GM21423 (cell line): ENCODE results near the gene PAM16.
"Not testable (repeated sequence)": the region's sequence is repeated elsewhere in the genome, so short reads cannot be mapped to it uniquely, and the experiment has no call there.

Source experiments
- ATAC-seq: cut with Tn5 transposase; IDR thresholded peaks from one replicate; pipeline ENCODE4 v1.9.1; 2021; ENCODE audit warnings: mild to moderate bottlenecking, moderate library complexity; ENCODE audit not compliant: unreplicated experiment

PAM16 gene

DNA sequence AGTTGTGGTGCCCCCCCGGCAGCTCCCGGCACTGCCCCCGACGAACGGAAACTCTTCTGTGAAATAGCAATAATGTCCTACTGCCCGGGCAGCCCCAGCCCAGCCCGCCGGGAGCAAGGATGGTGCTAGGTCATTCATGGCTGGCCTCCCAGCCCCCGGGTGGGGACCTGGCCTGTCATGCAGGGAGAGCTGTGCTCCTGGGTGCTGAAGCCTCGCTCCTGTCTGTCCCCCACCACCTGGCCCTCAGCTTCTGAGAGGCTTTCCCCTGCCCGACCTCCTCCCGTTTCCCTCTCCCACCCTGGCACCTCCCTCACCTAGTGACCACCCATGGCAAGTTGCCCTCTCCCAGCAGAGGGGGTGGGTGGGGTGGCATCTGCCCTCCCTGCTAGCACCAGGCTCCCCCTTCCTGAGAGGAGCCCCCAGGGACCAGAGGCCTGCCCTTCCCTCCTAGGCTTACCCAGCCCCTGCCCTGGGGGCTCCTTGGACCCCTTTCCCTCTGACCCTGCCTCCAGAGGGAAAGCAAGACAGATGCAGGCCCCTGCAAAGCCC, 13.5 kb downstream of the PAM16 start:
- ATAC-seq, result no peak

DNA sequence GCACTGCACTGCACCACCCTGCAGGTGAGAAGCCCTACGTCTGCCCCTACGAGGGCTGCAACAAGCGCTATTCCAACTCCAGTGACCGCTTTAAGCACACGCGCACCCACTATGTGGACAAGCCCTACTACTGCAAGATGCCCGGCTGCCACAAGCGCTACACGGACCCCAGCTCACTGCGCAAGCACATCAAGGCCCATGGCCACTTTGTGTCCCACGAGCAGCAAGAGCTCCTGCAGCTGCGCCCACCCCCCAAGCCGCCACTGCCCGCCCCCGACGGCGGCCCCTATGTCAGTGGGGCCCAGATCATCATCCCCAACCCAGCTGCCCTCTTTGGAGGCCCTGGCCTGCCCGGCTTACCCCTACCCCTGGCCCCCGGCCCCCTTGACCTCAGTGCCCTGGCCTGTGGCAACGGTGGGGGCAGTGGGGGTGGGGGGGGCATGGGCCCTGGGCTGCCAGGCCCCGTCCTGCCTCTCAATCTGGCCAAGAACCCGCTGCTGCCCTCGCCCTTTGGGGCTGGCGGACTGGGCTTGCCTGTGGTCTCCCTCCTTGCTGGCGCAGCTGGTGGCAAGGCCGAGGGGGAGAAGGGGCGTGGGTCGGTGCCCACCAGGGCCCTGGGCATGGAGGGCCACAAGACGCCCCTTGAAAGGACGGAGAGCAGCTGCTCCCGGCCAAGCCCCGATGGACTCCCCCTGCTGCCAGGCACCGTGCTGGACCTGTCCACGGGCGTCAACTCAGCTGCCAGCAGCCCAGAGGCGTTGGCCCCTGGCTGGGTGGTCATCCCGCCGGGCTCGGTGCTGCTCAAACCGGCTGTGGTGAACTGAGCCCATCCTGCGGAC, 14.2 kb downstream of the PAM16 start:
- ATAC-seq, result no peak

DNA sequence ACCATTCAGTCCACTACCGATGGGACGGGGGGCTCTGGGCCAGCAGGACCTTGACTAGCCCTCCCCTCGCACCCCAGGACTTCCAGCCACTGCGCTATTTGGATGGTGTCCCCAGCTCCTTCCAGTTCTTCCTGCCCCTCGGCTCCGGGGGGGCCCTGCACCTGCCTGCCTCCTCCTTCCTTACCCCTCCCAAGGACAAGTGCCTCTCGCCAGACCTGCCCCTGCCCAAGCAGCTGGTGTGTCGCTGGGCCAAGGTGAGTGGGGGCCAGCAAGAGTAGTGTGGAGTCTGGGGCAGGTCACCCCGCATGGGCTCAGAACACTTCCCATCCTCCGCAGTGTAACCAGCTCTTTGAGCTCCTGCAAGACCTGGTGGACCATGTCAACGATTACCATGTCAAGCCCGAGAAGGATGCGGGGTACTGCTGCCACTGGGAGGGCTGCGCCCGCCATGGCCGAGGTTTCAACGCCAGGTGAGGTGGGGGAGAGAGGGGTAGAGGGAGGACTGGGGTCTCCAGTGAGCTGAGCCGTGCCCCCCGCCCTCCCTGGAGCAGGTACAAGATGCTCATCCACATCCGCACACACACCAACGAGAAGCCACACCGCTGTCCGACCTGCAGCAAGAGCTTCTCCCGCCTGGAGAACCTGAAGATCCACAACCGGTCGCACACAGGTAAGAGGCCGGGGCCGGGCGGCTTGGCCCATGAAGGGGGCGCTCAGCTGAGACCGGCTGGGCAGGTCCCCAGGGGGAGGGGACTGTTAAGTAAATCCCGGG, 16.2 kb downstream of the PAM16 start:
- ATAC-seq, result no peak

DNA sequence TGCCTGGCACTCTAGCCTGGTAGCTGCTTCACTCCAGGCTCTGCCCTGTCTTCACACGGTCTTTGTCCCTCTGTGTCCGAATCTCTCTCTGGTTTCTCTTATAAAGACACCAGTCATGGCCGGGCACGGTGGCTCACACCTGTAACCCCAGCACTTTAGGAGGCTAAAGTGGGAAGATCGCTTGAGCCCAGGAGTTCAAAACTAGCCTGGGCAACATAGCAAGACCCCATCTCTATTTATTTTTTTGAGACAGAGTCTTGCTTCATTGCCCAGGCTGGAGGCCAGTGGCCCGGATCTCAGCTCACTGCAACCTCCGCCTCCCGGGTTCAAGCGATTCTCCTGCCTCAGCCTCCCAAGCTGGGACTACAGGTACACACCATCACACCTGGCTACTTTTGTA, 17.4 kb downstream of the PAM16 start:
- not testable (repeated sequence) for ATAC-seq

DNA sequence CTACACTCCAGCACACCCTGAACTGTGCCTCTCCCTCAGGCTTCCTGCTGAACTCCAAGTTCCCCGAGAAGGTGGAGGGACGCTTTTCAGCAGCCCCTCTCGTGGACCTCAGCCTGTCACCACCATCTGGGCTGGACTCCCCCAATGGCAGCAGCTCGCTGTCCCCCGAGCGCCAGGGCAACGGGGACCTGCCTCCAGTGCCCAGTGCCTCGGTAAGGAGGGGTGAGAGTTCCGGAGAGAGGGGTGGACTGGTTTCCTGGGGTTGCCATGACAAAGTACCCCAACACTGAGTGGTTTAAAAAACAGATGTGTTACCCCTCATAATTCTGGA, 17.8 kb downstream of the PAM16 start:
- ATAC-seq, result no peak

DNA sequence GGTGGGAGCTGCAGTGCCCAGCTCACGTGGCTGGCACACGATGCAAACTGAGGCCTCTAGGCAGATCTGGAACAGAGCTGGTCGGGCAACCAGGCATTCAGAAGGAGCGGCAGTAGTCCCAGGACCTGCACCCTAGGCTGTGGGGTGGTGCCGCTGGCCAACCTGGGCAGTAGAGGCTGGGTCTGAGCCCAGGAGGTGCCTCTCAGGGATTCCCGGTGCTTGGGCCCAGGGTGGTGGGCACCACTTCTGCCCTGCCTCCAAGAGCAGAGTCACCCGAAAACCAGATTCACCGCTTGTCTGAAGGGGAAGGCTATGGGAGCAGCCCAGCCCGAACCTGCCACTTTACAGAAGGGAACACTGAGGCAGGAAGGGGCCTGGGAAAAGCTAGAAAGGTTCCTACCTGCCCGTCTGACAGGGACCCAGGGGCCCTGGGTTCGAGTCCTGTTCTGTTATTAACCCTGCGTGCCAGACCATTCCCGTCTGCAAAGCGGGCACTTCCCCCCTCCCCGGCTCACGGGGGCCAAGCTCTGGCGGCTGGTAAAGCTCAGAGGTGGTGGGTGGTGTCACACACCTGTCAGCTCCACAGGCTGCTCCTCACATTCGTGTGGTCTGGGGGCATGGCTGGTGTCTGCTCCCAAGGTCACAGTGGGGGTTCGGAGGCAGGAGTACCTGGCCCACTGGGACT, 18.4 kb downstream of the PAM16 start:
- ATAC-seq, result no peak

DNA sequence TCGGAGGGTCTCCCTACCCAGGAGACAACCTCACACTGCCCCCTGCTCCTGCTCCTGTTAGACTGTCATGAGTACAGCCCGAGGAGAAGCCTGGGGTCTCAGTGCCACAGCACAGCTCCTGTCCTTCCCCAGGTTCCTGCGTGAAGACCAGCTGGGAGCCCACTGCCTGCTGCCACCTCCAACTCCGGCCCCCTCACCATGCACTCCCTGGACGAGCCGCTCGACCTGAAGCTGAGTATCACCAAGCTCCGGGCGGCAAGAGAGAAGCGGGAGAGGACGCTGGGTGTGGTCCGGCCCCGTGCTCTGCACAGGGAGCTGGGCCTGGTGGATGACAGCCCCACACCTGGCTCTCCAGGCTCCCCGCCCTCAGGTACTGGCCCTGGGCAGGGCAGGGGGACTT, 19.0 kb downstream of the PAM16 start:
- no peak for ATAC-seq

DNA sequence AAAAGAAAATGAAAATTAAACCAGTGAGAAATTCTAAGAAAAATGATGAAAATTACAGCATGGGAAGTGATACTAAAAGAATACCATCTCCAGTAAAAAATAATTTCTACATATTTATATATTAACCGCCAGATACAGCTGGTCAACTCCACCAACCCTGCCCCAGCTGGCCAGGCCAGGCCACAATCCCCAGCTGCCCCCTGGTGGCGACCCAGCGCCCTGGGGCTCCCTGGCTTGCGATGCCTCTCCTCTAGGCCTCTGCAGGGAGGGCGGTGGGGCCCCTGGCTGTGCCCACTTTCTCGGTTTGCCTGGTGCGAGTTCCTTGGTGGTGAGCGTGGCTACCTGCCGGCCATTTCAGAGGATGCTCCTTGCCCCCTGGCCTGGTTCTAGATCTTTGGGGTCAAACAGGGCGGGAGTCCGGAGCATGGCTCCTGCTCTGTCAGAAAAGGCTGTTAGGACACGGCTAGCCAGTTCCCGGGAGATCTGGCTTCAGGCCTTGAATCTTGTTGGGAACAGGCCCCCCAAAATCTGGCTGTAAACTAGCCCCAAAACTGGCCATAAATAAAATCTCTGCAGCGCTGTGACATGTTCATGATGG, 20.7 kb downstream of the PAM16 start:
- ATAC-seq, result no peak

DNA sequence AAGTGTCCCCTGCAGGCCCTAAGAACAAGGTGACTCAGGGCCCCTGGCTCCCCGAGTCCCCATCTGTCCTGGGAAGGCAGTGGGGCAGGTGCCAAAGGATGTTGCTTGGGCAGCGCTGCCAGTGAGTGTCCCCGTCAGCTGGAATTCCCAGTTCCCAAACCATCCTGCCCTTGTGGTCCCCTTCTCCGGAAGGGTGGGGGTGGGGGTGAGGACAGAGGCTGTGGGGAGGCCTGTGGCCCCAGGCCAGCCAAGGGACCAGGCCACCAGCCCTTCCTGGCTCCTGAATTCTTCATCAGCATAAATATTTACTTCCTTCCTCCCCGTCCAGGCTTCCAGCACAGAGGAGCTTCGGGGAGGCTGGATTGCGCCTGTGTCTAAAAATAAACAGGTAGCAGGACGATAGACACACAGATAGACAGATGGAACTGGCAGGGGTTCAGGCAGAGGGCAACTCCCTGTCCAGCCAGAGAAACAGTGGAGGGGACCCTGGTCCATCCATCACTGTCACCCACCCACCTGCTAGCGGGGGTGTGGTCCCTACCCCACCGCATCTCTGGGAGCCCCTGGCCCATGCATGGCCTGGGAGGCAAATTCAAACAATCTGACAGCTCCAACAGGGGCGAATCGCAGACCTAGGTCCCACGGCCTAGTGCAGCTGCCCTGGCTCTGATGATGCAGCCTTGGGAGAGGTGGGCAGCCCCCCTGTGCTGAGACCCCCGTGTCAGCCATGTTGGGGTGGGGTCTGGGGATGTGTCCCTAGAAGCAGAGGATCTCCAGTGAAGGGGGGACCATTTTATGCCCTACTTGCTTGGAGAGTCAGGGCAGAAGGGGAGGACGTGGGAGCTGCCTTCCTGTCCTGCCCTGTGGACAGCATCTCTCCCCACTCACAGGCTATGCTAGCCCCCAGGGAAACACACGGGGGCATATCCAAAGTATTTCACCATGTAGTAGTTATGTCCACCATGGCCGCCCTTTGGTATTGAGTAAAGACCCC, 22.0 kb downstream of the PAM16 start:
- ATAC-seq, result no peak

DNA sequence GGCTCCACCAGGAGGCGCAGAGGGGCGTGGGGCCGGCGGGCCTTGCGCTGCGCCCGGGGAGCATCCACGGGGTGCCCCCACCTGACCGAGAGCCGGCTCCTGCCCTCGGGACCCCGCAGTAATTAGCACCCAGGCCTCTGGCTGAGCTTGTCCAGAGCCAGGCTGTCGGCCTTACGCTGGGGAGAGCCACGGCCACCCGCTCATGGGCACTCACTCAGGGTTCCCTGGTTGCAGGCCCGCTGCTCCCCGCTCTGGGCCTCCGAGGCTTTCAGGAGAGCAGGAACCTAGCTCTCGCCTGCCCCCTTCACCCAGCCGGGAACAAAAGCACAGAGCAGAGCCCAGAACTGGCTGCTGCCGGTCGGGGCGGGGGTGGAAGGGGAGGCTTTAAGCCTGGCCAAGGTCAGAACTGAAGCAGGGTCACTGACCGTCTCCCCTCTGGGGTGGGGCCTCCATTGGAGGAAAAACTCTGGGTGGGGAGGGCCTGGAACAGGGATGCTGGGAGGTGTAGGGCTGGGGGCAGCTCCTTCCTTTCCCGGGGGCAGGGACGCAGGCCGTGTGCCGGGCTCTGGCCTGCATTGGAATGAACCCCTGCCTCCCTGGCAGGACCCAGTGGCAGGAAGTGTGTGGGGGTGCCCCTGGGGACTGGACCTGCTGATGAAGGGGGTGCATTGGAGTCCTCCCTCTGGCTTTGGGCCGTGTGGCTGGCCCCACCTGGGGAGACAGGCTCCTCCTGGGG, 22.9 kb downstream of the PAM16 start:
- no peak for ATAC-seq

DNA sequence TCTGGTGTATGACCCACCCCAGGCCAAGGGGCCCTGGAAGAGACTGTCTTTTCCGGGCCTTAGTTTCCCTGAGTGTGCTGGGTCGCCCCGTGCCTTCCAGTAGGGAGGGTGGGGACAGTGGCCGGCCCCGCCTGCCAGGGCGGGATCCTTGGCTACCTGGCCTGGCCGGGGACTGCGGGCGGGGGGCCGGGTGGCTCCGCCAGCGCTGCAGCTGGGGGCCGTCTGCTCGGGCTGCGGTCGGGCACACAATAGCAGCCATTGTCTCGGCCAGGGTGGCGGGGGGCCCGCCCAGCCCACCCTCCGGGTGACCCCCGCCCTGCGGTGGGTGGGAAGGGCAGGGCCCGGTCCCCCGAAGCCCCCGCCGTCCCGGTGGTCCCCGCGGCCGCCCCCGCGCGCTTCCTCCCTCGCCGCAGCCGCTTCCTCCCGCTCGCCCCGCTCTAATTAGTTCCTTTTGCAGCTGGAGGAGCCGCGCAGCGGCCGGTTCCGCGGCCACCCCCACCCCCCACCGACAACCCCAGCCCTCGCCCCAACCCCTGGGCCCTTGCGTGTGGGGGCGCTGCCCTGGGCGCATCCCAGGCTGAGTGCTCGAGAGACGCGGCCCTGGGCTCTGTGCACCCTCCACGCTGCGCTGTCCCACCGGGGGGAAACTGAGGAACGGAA, 23.6 kb downstream of the PAM16 start:
- no peak for ATAC-seq

DNA sequence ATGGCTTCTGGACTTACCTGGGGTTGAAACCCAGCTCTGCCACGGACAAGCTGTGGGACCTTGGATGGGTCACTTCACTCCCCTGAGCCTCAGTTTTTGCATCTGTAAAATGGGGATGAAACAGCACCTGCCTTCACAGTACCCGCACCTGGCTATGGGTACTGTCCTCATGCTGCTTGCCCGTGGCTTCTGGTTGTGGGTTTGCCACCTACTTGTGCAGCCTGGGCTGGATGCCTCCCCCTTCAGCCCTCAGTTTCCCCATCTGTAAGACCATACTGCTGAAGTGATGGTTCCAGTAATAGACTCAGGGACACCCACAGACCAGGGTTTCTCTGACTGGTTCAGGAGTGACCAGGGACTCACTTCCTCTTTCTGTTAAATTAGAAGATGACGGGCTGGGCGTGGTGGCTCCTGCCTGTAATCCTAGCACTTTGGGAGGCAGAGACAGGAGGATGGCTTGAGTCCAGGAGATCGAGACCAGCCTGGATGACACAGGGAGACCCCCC, 25.8 kb downstream of the PAM16 start:
- ATAC-seq, result no peak

DNA sequence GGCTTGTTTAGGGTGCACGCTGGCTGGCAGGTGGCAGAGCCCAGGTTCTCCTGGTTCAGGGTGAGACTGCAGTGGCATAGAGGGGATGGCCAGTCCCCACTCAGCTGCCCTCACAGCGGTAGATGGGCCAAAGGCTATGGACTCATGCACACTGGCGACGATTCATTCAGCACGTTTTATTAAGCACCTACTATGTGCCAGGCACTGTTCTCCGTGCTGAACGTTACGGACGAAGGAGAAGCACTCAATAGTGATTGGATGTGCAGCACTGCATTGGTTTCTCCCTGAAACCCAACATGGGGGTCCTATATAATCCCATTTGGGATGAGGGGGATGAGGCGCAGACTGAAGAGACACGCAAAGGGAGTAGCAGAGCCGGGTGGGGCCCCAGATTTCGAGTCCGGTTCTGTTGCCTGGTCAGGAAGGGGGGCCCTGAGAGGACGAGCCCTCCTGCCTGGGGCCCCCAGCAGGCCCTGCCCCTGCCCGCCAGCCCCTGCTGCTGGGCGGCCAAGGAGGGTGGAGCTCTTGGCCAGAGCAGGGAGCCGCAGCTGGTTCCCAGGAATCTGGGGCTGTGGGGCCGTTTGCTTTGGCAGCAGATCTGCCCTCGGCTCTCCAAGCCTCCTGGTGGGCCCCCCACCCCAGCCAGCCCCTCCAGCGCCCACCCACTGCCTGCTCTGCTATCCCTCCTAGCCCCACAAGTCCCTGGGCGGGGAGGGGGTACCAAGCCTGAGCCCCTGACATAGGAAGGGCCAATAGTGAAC, 26.4 kb downstream of the PAM16 start:
- no peak for ATAC-seq

DNA sequence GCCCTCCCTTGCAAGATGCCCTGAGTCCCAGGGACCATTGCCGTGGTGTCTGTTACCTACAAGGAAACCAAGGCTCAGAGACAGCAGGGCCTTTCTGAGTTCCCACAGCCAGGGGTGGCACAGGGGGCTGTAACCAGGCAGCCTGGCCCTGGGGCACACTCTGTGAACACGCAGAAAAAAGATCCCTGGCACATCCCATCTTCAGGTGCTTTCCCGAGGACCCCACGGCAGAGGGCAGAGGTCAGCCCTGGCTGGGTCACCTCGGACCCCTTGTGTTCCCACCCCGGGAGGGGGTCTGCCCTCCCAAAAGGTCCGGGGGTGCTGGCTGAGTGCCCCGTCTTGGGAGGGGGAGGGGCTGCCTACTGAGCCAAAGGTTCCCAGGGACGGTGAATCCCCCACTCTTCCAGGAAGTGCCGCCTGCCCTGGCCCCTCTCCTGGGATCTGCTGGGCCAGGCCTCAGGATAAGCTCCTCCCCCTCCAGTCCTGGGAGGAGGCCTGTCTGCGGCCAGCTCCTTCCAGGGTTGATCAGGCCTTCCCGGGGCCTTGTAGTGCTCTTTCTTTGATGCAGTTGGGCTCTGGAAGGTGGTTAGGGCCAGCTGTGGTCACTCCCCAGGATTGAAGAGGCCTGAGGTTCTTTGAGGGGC, 27.2 kb downstream of the PAM16 start:
- ATAC-seq, result no peak

DNA sequence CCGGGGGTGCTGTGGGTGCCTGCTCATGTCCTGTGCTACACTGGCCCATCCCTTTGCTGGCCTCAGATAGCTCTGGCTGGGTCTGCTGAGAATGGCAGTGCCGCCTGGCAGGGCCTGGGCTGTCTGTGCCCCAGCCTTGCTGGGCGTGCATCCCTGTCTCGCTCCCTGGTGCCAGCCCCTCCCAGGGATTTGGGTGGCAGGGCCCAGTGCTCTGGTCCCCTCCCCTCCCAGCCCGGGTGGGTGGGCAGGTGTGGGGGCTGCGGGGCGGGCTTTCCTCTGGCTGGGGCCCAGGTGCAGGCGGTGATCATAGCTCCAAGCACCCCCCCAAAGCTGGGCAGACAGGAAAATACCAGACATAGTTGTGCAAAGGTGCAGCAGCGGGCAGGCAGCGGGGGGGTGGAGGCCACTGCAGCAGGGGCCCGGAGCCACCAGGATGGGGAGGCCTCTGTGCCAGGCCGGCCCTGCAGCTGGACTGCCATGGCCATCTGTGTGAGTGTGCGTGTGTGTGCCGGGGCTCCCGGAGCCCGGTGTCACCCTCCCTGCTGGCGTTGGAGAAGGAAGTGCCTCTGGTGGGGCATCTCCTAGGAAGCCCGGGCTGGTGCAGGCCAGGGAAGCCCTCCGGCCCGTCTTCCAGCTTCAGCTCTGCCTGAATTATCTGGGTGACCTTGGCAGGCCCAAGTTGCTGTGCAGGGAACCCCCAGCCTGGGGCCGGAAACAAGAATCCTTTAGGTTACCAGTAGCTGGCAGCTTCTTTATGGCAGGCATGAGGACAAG, 27.9 kb downstream of the PAM16 start:
- ATAC-seq, result no peak
